IMR-90 (cell line): ENCODE measurements around the gene IL24. TPM values are rescaled to one million over a fixed set of nuclear protein-coding genes. Genes with fewer than 3 reads are reported as not detected.

Experiments used
- ATAC-seq: fragments of 200-7000 bp; cut with Tn5 transposase; 2 replicates; pipeline ENCODE4 v1.9.1; 2020; ENCODE audit warnings: low read depth, mild to moderate bottlenecking, moderate library complexity
- BruUV-seq: library from RNA; stranded (reverse); fragments of 400-500 nt; replicated peaks from 2 replicates; lab custom pipeline; 2021; lab: Mats Ljungman, UMichigan
- CTCF ChIA-PET: fragments of 300-600 bp; formaldehyde crosslinking; extraction: SDS; loops from one replicate; lab custom pipeline; 2021; ENCODE audit warnings: antibody characterized with exemption; lab: Yijun Ruan, JAX
- POLR2A ChIA-PET: fragments of 300-600 bp; sonication (Branson Sonifier 250); formaldehyde crosslinking; loops from one replicate; lab custom pipeline; 2022; ENCODE audit warnings: antibody characterized with exemption; ENCODE audit not compliant: unreplicated experiment; lab: Charles Lee
- DNase-seq: peaks from one replicate; pipeline ENCODE4 v3.0.0; 2013
- H2AFZ ChIP-seq: replicated peaks from 2 replicates; pipeline ENCODE3; 2013; ENCODE audit warnings: low read length, mild to moderate bottlenecking; ENCODE audit not compliant: poor library complexity
- H2AK5ac ChIP-seq: 2 replicates; pipeline ENCODE4 v1.6.1; 2013; ENCODE audit warnings: low read depth, low read length, inconsistent platforms
- H2AK9ac ChIP-seq: replicated peaks from 2 replicates; pipeline ENCODE3; 2013; ENCODE audit warnings: mild to moderate bottlenecking, low read depth, low read length, moderate library complexity; ENCODE audit not compliant: poor library complexity
- H2BK120ac ChIP-seq: 2 replicates; pipeline ENCODE4 v1.6.1; 2013; ENCODE audit warnings: low read depth, low read length, inconsistent platforms
- H2BK15ac ChIP-seq: 3 replicates; pipeline ENCODE4 v1.6.1; 2013; ENCODE audit warnings: low read depth, low read length, inconsistent platforms
- H2BK20ac ChIP-seq: 2 replicates; pipeline ENCODE4 v1.6.1; 2013; ENCODE audit warnings: low read depth, mild to moderate bottlenecking, inconsistent platforms, low read length, moderate library complexity
- H2BK5ac ChIP-seq: 2 replicates; pipeline ENCODE4 v1.6.1; 2013; ENCODE audit warnings: mild to moderate bottlenecking, low read depth, low read length, inconsistent platforms; ENCODE audit not compliant: poor library complexity, severe bottlenecking
- H3K14ac ChIP-seq: replicated peaks from 2 replicates; pipeline ENCODE4 v1.6.1; 2013; ENCODE audit warnings: low read depth, low read length, inconsistent platforms
- H3K18ac ChIP-seq: 2 replicates; pipeline ENCODE4 v1.6.1; 2013; ENCODE audit warnings: low read depth, low read length, control low read depth
- H3K23ac ChIP-seq: 2 replicates; pipeline ENCODE4 v1.6.1; 2013; ENCODE audit warnings: low read depth, low read length, inconsistent platforms
- H3K27ac ChIP-seq: 2 replicates; pipeline ENCODE4 v1.5.1; 2013; ENCODE audit warnings: mild to moderate bottlenecking, control low read depth, low read length; ENCODE audit not compliant: insufficient read depth
- H3K27me3 ChIP-seq: 2 replicates; pipeline ENCODE4 v1.6.1; 2013; ENCODE audit warnings: low read length; ENCODE audit not compliant: control insufficient read depth, insufficient read depth
- H3K36me3 ChIP-seq: 2 replicates; pipeline ENCODE4 v1.6.1; 2013; ENCODE audit warnings: low read length, mixed read lengths; ENCODE audit not compliant: control insufficient read depth, insufficient read depth
- H3K4ac ChIP-seq: 2 replicates; pipeline ENCODE4 v1.6.1; 2013; ENCODE audit warnings: low read depth, low read length, inconsistent platforms
- H3K4me1 ChIP-seq: 2 replicates; pipeline ENCODE4 v1.6.1; 2013; ENCODE audit warnings: low read length, mixed read lengths; ENCODE audit not compliant: control insufficient read depth, insufficient read depth
- H3K4me2 ChIP-seq: 2 replicates; pipeline ENCODE4 v1.6.1; 2013; ENCODE audit warnings: low read depth, mild to moderate bottlenecking, control low read depth, low read length, moderate library complexity
- H3K4me3 ChIP-seq: 2 replicates; pipeline ENCODE4 v1.5.1; 2013; ENCODE audit warnings: low read depth, mild to moderate bottlenecking, control low read depth, low read length, moderate library complexity; ENCODE audit not compliant: insufficient read depth
- H3K56ac ChIP-seq: 2 replicates; pipeline ENCODE4 v1.6.1; 2013; ENCODE audit warnings: low read length, inconsistent platforms; ENCODE audit not compliant: insufficient read depth; ENCODE audit errors: extremely low read depth
- H3K79me1 ChIP-seq, 2 experiments: 2 replicates each; pipeline ENCODE4 v1.6.1; 2013; ENCODE audit warnings: low read length in 2 of 2, inconsistent platforms in 1 of 2, low read depth in 1 of 2
- H3K9ac ChIP-seq: 2 replicates; pipeline ENCODE4 v1.6.1; 2013; ENCODE audit warnings: low read depth, low read length, control low read depth
- H3K9me1 ChIP-seq: 2 replicates; pipeline ENCODE4 v1.6.1; 2013; ENCODE audit warnings: low read length, inconsistent platforms; ENCODE audit not compliant: insufficient read depth
- H3K9me3 ChIP-seq: 2 replicates; pipeline ENCODE4 v1.6.1; 2013; ENCODE audit warnings: low read length; ENCODE audit not compliant: control insufficient read depth, insufficient read depth
- H4K20me1 ChIP-seq: 2 replicates; pipeline ENCODE4 v1.6.1; 2013; ENCODE audit warnings: low read length, inconsistent platforms; ENCODE audit not compliant: insufficient read depth
- H4K5ac ChIP-seq: 2 replicates; pipeline ENCODE4 v1.6.1; 2013; ENCODE audit warnings: mild to moderate bottlenecking, low read depth, low read length, control low read depth
- H4K8ac ChIP-seq, 2 experiments: 2 replicates each; pipeline ENCODE4 v1.6.1; 2013; ENCODE audit warnings: low read depth in 2 of 2, low read length in 2 of 2, control low read depth in 1 of 2, inconsistent platforms in 1 of 2
- H4K91ac ChIP-seq: 2 replicates; pipeline ENCODE4 v1.6.1; 2013; ENCODE audit warnings: low read depth, low read length, inconsistent platforms; ENCODE audit not compliant: insufficient read depth
- BHLHE40 ChIP-seq: fragments of 150-350 bp; IDR thresholded peaks from 2 replicates; pipeline ENCODE4 v1.6.1; 2016; ENCODE audit warnings: mild to moderate bottlenecking, low read depth, low read length
- CEBPB ChIP-seq: IDR thresholded peaks from 2 replicates; pipeline ENCODE4 v1.6.1; 2012; ENCODE audit warnings: low read depth, low read length, improper control_type of control experiment
- CHD1 ChIP-seq: IDR thresholded peaks from 2 replicates; pipeline ENCODE4 v1.6.1; 2012; ENCODE audit warnings: low read depth, low read length, improper control_type of control experiment
- CTCF ChIP-seq: conservative IDR thresholded peaks from 2 replicates; pipeline ENCODE4 v1.5.1; 2012; ENCODE audit warnings: mild to moderate bottlenecking, low read depth, low read length, improper control_type of control experiment
- ELK1 ChIP-seq: fragments of 150-350 bp; IDR thresholded peaks from 2 replicates; pipeline ENCODE4 v1.6.1; 2016; ENCODE audit warnings: low read depth, mild to moderate bottlenecking, low read length, moderate library complexity, borderline replicate concordance
- FOS ChIP-seq: fragments of 150-350 bp; IDR thresholded peaks from 2 replicates; pipeline ENCODE4 v1.6.1; 2016; ENCODE audit warnings: low read depth, low read length
- MAFK ChIP-seq: IDR thresholded peaks from 2 replicates; pipeline ENCODE4 v1.6.1; 2012; ENCODE audit warnings: low read depth, low read length, improper control_type of control experiment
- MXI1 ChIP-seq: IDR thresholded peaks from 2 replicates; pipeline ENCODE4 v1.6.1; 2012; ENCODE audit warnings: low read depth, mild to moderate bottlenecking, low read length, moderate library complexity, borderline replicate concordance
- RAD21 ChIP-seq: IDR thresholded peaks from 2 replicates; pipeline ENCODE4 v1.6.1; 2012; ENCODE audit warnings: low read length, improper control_type of control experiment
- RCOR1 ChIP-seq: IDR thresholded peaks from 2 replicates; pipeline ENCODE4 v1.6.1; 2012; ENCODE audit warnings: mild to moderate bottlenecking, low read length, improper control_type of control experiment; ENCODE audit not compliant: insufficient replicate concordance
- RFX5 ChIP-seq: IDR thresholded peaks from 2 replicates; pipeline ENCODE4 v1.8.0; 2012; ENCODE audit warnings: low read depth, mild to moderate bottlenecking, low read length, moderate library complexity
- SMC3 ChIP-seq: fragments of 150-350 bp; IDR thresholded peaks from 2 replicates; pipeline ENCODE4 v1.6.1; 2016; ENCODE audit warnings: low read depth, mild to moderate bottlenecking, antibody characterized with exemption, low read length, moderate library complexity
- USF2 ChIP-seq: fragments of 150-350 bp; IDR thresholded peaks from 2 replicates; pipeline ENCODE4 v1.6.1; 2017; ENCODE audit warnings: mild to moderate bottlenecking, antibody characterized with exemption, low read length, low read depth
- WGBS, 2 experiments: methylation state at CpG; one replicate each; pipeline versions ENCODE4 v1.1.5 to v1.1.7; 2013; ENCODE audit warnings: missing lambda C conversion rate in 2 of 2; ENCODE audit not compliant: insufficient read length in 1 of 2; ENCODE audit errors: extremely low coverage in 2 of 2; 5-methylcytosine and 5-hydroxymethylcytosine counted together
- dilution Hi-C: fragments of 300-500 bp; cut with HindIII; formaldehyde crosslinking; loops from one replicate; pipeline ENCODE4 v1.14.3; 2018; ENCODE audit warnings: low sequenced_read_pairs; ENCODE audit not compliant: unreplicated experiment
- in situ Hi-C: fragments of 300-500 bp; cut with MboI; formaldehyde crosslinking; loops from 3 replicates; pipeline ENCODE4 v1.14.3; 2019; ENCODE audit warnings: low sequenced_read_pairs, inconsistent platforms, mixed read lengths
- intact Hi-C: fragments of 100-400 bp; cut with micrococcal nuclease; formaldehyde crosslinking; loops from 2 replicates; pipeline ENCODE4 v1.10.0; 2022
- polyA plus RNA-seq, 3 experiments: library from polyadenylated mRNA; depleted of rRNA; stranded (reverse); fragments of >200 nt; gene quantifications; 2 replicates each; pipeline ENCODE4 v1.2.3, GENCODE V29; 2012; ENCODE audit warnings: low replicate concordance in 1 of 3
- total RNA-seq: library from RNA; depleted of rRNA; stranded (reverse); fragments of >200 nt; gene quantifications from 2 replicates; pipeline ENCODE4 v1.2.3, GENCODE V29; 2012

IL24 gene
- total and polyA plus RNA-seq, 2 of the 4 experiments (the other 2 are of a cell fraction) = 0.12 to 0.18 TPM

GRCh38 chr1:206953626-206954025, 56.4 kb downstream of the IL24 start:
- no peaks in the 10 kb centered on the region for H4K20me1 ChIP-seq
- no peak overlapping the region for H2BK120ac ChIP-seq
- H2BK20ac ChIP-seq = no peak overlapping the region
- H4K91ac ChIP-seq = no peak overlapping the region
- no peak overlapping the region for H2BK15ac ChIP-seq
- H3K9me3 ChIP-seq = peaks cover 3% of the 10 kb centered on the region
- ChIA-PET POLR2A (no interaction called here), CTCF (no interaction called here)
- H3K27me3 ChIP-seq = peaks cover 57% of the 10 kb centered on the region
- TF ChIP-seq RFX5 (no peak), RAD21 (no peak), CEBPB (no peak), FOS (no peak), USF2 (no peak), SMC3 (no peak), RCOR1 (no peak), MXI1 (no peak), CHD1 (no peak), CTCF (no peak), ELK1 (no peak), BHLHE40 (no peak), MAFK (no peak)
- no peak overlapping the region for H3K27ac ChIP-seq
- no peak overlapping the region for H3K14ac ChIP-seq
- H3K4ac ChIP-seq = no peak overlapping the region
- H3K18ac ChIP-seq = no peak overlapping the region
- H3K4me2 ChIP-seq = no peak overlapping the region
- intact Hi-C loops = no loop called here
- H2AK9ac ChIP-seq = no peak overlapping the region
- no peak overlapping the region for H3K56ac ChIP-seq
- no peaks in the 10 kb centered on the region for H3K79me1 ChIP-seq
- ATAC-seq (no peak), DNase-seq (no peak)
- no peak overlapping the region for H2AK5ac ChIP-seq
- no TSS peak for BruUV-seq
- no peaks in the 10 kb centered on the region for H3K4me1 ChIP-seq
- H4K8ac ChIP-seq = no peak overlapping the region
- H4K5ac ChIP-seq = no peak overlapping the region
- H3K36me3 ChIP-seq = no peaks in the 10 kb centered on the region
- H3K9ac ChIP-seq = no peak overlapping the region
- H3K4me3 ChIP-seq = no peak overlapping the region
- WGBS, 2 experiments = 100% methylated on average over 1 of the region's 2 CpGs; no CpG with 5 or more reads in 1 of the 2 experiments
- in situ Hi-C loops = no loop called here
- no peaks in the 10 kb centered on the region for H3K9me1 ChIP-seq
- no peak overlapping the region for H2AFZ ChIP-seq
- dilution Hi-C loops = no loop called here
- no peak overlapping the region for H3K23ac ChIP-seq
- H2BK5ac ChIP-seq = no peak overlapping the region
